HG03103 (cell line): ENCODE measurements around the gene PTCRA.
"Not testable (repeated sequence)": the region's sequence is repeated elsewhere in the genome, so short reads cannot be mapped to it uniquely, and the experiment has no call there.

Source experiments
- ATAC-seq: cut with Tn5 transposase; IDR thresholded peaks from one replicate; pipeline ENCODE4 v1.9.1; 2021; ENCODE audit warnings: low read depth; ENCODE audit not compliant: unreplicated experiment

The PTCRA gene

GRCh38 chr6:42938987-42939809, 23.3 kb downstream of the PTCRA start:
- ATAC-seq, result no peak

GRCh38 chr6:42939810-42940167, 23.9 kb downstream of the PTCRA start:
- ATAC-seq, result no peak

GRCh38 chr6:42940493-42941045, 24.7 kb downstream of the PTCRA start:
- ATAC-seq, result no peak

GRCh38 chr6:42941356-42941755, 25.5 kb downstream of the PTCRA start:
- ATAC-seq, result not testable (repeated sequence)

GRCh38 chr6:42942444-42942843, 26.6 kb downstream of the PTCRA start:
- ATAC-seq, result no peak

GRCh38 chr6:42947950-42948349, 32.1 kb downstream of the PTCRA start:
- ATAC-seq, result no peak

GRCh38 chr6:42952389-42952788, 36.5 kb downstream of the PTCRA start:
- no peak for ATAC-seq

- ATAC-seq, result not testable (repeated sequence)
Observed at GRCh38 chr6:42954405-42954804, 38.6 kb downstream of the PTCRA start.

- ATAC-seq, result no peak
Observed at GRCh38 chr6:42958125-42958524, 42.3 kb downstream of the PTCRA start.

GRCh38 chr6:42959917-42960242, 44.0 kb downstream of the PTCRA start:
- ATAC-seq, result no peak

- no peak for ATAC-seq
Observed at GRCh38 chr6:42960243-42961019, 44.6 kb downstream of the PTCRA start, which contains the start of gene GNMT. Gene GNMT (plus strand): TSS chr6:42960754. CDS start chr6:42960768, 14 bp downstream.

GRCh38 chr6:42961020-42961470, 45.2 kb downstream of the PTCRA start:
- no peak for ATAC-seq

- ATAC-seq, result no peak
Observed at GRCh38 chr6:42962096-42962495, 46.2 kb downstream of the PTCRA start.

GRCh38 chr6:42962502-42963178, 46.8 kb downstream of the PTCRA start:
- no peak for ATAC-seq

GRCh38 chr6:42963179-42963854, 47.5 kb downstream of the PTCRA start:
- ATAC-seq, result no peak

- ATAC-seq, result no peak
Observed at GRCh38 chr6:42963855-42964605, 48.2 kb downstream of the PTCRA start.

GRCh38 chr6:42966571-42966970, 50.7 kb downstream of the PTCRA start:
- no peak for ATAC-seq

- no peak for ATAC-seq
Observed at GRCh38 chr6:42967228-42967627, 51.4 kb downstream of the PTCRA start.

GRCh38 chr6:42968126-42968701, 52.4 kb downstream of the PTCRA start:
- ATAC-seq, result no peak
